ENCODE data around the gene SEPTIN5.

Gene SEPTIN5

GRCh38 chr22:19739911-19740449 is 25.7 kb downstream of the SEPTIN5 start:
- TF ChIP-seq, protein P1, sequence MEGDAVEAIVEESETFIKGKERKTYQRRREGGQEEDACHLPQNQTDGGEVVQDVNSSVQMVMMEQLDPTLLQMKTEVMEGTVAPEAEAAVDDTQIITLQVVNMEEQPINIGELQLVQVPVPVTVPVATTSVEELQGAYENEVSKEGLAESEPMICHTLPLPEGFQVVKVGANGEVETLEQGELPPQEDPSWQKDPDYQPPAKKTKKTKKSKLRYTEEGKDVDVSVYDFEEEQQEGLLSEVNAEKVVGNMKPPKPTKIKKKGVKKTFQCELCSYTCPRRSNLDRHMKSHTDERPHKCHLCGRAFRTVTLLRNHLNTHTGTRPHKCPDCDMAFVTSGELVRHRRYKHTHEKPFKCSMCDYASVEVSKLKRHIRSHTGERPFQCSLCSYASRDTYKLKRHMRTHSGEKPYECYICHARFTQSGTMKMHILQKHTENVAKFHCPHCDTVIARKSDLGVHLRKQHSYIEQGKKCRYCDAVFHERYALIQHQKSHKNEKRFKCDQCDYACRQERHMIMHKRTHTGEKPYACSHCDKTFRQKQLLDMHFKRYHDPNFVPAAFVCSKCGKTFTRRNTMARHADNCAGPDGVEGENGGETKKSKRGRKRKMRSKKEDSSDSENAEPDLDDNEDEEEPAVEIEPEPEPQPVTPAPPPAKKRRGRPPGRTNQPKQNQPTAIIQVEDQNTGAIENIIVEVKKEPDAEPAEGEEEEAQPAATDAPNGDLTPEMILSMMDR (IDR thresholded peaks at IDR 0.05; ENCODE audit: low read depth, low read length) = no peak
- in situ Hi-C loops (cut with HindIII; ENCODE audit: low sequenced_read_pairs) = no loop called here
- no peak overlapping the region for H3K4me3 ChIP-seq (ENCODE audit: low read depth, low read length)
- no peak for DNase-seq (ENCODE audit: low read depth, low spot score)

GRCh38 chr22:19740586-19740985 is 26.3 kb downstream of the SEPTIN5 start:
- TF ChIP-seq, protein P1 (IDR thresholded peaks at IDR 0.05; ENCODE audit: low read depth, low read length) = no peak

GRCh38 chr22:19741053-19741452 is 26.8 kb downstream of the SEPTIN5 start:
- DNase-seq (ENCODE audit: low read depth, low spot score) = no peak
- TF ChIP-seq, protein P1 (IDR thresholded peaks at IDR 0.05; ENCODE audit: low read depth, low read length) = no peak
- H3K4me3 ChIP-seq (ENCODE audit: low read depth, low read length) = no peak overlapping the region
- in situ Hi-C loops (cut with HindIII; ENCODE audit: low sequenced_read_pairs) = no loop called here

More at GRCh38 chr22:19740586-19740985, 26.3 kb downstream of the SEPTIN5 start:
- H3K4me3 ChIP-seq (ENCODE audit: low read depth, low read length) = no peak overlapping the region
- DNase-seq (ENCODE audit: low read depth, low spot score) = no peak
- in situ Hi-C loops (cut with HindIII; ENCODE audit: low sequenced_read_pairs) = no loop called here

GRCh38 chr22:19742160-19743066 is 28.1 kb downstream of the SEPTIN5 start:
- DNase-seq (ENCODE audit: low read depth, low spot score) = no peak
- no peak overlapping the region for H3K4me3 ChIP-seq (ENCODE audit: low read depth, low read length)
- TF ChIP-seq, protein P1 (IDR thresholded peaks at IDR 0.05; ENCODE audit: low read depth, low read length) = no peak
- in situ Hi-C loops (cut with HindIII; ENCODE audit: low sequenced_read_pairs) = no loop called here

- TF ChIP-seq, protein P1 (IDR thresholded peaks at IDR 0.05; ENCODE audit: low read depth, low read length) = no peak
- no peak for DNase-seq (ENCODE audit: low read depth, low spot score)
- in situ Hi-C loops (cut with HindIII; ENCODE audit: low sequenced_read_pairs) = no loop called here
- no peak overlapping the region for H3K4me3 ChIP-seq (ENCODE audit: low read depth, low read length)
Measured at GRCh38 chr22:19743081-19743480, 28.8 kb downstream of the SEPTIN5 start.

GRCh38 chr22:19743651-19744050 is 29.3 kb downstream of the SEPTIN5 start:
- no peak overlapping the region for H3K4me3 ChIP-seq (ENCODE audit: low read depth, low read length)
- DNase-seq (ENCODE audit: low read depth, low spot score) = no peak
- in situ Hi-C loops (cut with HindIII; ENCODE audit: low sequenced_read_pairs) = no loop called here
- TF ChIP-seq, protein P1 (IDR thresholded peaks at IDR 0.05; ENCODE audit: low read depth, low read length) = no peak
